GM21529 (cell line): Measurements from ENCODE around the gene NGRN.

Experiments
- ATAC-seq: cut with Tn5 transposase; IDR thresholded peaks from one replicate; pipeline ENCODE4 v1.9.1; 2021; ENCODE audit not compliant: unreplicated experiment

Gene NGRN, protein sequence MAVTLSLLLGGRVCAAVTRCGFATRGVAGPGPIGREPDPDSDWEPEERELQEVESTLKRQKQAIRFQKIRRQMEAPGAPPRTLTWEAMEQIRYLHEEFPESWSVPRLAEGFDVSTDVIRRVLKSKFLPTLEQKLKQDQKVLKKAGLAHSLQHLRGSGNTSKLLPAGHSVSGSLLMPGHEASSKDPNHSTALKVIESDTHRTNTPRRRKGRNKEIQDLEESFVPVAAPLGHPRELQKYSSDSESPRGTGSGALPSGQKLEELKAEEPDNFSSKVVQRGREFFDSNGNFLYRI

DNA sequence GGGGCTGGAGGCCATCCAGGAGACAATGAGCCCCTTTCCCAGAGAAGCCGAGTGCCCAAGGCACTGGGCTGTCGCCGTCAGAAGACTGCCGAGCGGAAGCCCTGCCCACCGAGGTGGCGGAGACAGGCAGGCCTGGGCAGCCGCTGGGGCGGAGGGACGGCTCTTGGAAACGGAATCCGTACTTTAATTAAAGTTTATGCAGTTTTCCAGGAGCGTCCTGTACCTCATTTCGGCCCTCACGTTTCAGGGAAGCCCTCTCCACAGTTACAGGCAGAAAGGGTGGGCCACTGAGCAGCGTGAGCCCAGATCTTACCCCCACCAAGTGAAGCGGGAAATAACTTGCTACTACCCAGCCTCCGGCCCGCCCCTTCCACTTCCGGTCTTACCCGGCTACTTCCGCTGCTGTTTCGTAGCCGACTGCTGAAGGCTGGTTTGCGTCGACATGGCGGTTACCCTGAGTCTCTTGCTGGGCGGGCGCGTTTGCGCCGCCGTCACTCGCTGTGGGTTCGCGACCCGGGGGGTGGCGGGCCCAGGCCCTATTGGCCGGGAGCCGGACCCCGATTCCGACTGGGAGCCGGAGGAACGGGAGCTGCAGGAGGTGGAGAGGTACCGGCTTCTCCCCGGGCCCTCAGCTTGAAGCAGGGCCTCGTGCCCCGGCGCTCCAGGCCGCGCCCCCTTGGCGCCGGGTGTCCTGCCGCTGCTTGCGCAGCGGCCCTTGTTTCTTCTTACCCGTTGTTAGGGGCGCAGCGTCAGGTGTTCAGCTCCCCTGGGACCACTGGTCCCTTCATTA is at the start of gene NGRN:
TSS of gene NGRN (plus strand) at position 402 of the 790 bp plus-strand sequence. CDS start at position 443, 41 bp downstream.
- ATAC-seq, result peak; percentile 91

- no peak for ATAC-seq
These were observed 47.6 kb upstream of the NGRN start for GRCh38 chr15:90217671-90218394.

DNA sequence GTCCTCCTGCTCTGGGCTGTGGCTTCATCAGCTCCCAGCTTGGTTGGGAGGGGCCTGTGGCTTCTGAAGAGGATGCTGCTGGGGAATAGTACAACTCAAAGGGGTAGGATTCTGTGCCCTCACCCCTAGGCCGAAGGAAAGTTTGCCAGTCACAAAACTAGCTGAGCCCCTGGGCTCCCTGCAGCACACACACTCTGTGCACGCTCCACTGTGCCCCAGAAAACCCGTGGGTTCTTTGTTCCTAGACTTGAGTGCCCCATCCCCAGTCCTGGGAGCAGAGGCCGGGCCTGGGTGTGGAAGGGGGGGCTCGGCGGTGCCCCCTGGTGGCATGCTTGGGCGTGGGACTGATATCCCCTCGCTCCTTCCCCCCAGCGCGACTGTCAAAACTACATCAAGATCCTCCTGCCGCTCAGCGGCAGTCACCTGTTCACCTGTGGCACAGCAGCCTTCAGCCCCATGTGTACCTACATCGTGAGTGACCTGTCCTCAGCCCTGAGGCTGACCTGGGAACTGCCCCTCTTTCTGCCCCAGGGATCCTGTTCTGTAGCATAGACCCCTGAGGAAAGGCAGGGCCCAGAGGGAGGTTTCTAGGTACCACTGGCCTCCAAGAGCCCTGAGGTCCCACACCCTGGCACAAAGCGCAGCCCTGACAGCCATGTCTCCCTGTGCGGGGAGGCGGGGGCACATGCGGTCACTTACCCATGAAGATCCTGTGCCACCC is 45.9 kb upstream of the NGRN start:
- peak; percentile 48 for ATAC-seq

DNA sequence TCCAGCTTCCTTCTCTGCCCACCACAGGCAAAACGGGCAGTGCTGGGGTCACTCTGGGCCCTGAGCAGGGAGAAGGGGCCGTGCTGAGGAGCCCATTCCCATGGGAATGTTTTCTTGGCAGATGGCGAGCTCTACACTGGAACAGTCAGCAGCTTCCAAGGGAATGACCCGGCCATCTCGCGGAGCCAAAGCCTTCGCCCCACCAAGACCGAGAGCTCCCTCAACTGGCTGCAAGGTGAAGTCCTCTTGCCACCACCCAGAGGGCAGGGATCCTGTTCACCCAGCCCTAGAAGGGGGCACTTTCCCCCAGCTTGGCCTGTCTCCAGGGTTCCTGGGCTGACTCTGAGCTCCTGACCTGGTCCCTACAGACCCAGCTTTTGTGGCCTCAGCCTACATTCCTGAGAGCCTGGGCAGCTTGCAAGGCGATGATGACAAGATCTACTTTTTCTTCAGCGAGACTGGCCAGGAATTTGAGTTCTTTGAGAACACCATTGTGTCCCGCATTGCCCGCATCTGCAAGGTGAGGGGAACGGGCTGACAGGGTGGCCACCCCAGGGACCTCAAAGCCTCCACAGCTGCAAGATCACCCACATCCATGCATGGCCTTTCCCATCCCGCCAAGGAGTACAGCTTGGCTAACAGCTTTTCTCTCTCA is 44.1 kb upstream of the NGRN start:
- ATAC-seq, result no peak

GRCh38 chr15:90222547-90222946 is 42.9 kb upstream of the NGRN start:
- ATAC-seq, result no peak

DNA sequence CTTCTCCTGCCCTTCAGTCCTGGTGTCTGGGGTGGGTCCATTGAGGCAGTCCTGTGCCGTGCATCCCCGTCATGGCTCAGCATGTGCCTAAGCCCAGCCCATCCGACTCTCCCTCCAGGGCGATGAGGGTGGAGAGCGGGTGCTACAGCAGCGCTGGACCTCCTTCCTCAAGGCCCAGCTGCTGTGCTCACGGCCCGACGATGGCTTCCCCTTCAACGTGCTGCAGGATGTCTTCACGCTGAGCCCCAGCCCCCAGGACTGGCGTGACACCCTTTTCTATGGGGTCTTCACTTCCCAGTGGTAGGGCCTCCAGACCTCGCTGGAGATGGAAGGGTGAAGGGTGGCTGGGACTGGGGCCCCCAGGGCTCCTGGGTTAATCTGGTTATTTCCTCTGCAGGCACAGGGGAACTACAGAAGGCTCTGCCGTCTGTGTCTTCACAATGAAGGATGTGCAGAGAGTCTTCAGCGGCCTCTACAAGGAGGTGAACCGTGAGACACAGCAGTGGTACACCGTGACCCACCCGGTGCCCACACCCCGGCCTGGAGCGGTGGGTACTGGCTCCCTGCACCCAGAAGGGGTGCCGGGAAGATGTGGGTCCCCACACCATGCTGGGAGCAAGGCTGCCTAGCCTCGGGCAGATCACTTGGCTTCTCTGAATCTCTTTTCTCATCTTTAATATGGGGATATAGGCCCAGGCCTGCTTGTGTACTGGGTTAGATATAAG is 41.9 kb upstream of the NGRN start:
- no peak for ATAC-seq

DNA sequence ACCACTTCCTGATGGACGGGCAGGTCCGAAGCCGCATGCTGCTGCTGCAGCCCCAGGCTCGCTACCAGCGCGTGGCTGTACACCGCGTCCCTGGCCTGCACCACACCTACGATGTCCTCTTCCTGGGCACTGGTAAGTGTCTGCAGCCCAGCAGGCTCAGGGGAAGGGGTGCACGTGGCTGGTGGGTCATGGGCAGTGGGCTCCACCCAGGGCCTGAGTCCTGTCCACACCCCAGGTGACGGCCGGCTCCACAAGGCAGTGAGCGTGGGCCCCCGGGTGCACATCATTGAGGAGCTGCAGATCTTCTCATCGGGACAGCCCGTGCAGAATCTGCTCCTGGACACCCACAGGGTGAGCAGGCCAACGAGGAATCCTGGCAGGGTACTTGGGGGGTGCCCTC is 40.4 kb upstream of the NGRN start:
- ATAC-seq, result no peak

GRCh38 chr15:90225504-90226234 is 39.8 kb upstream of the NGRN start:
- ATAC-seq, result no peak

- no peak for ATAC-seq
These were observed 38.1 kb upstream of the NGRN start for GRCh38 chr15:90227336-90227735.

DNA sequence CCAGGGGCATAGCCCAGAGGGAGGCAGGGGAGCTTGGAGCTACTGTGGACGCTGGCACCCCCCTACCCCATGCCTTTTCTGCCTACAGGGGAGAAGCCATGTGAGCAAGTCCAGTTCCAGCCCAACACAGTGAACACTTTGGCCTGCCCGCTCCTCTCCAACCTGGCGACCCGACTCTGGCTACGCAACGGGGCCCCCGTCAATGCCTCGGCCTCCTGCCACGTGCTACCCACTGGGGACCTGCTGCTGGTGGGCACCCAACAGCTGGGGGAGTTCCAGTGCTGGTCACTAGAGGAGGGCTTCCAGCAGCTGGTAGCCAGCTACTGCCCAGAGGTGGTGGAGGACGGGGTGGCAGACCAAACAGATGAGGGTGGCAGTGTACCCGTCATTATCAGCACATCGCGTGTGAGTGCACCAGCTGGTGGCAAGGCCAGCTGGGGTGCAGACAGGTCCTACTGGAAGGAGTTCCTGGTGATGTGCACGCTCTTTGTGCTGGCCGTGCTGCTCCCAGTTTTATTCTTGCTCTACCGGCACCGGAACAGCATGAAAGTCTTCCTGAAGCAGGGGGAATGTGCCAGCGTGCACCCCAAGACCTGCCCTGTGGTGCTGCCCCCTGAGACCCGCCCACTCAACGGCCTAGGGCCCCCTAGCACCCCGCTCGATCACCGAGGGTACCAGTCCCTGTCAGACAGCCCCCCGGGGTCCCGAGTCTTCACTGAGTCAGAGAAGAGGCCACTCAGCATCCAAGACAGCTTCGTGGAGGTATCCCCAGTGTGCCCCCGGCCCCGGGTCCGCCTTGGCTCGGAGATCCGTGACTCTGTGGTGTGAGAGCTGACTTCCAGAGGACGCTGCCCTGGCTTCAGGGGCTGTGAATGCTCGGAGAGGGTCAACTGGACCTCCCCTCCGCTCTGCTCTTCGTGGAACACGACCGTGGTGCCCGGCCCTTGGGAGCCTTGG is 37.4 kb upstream of the NGRN start:
- ATAC-seq, result no peak

DNA sequence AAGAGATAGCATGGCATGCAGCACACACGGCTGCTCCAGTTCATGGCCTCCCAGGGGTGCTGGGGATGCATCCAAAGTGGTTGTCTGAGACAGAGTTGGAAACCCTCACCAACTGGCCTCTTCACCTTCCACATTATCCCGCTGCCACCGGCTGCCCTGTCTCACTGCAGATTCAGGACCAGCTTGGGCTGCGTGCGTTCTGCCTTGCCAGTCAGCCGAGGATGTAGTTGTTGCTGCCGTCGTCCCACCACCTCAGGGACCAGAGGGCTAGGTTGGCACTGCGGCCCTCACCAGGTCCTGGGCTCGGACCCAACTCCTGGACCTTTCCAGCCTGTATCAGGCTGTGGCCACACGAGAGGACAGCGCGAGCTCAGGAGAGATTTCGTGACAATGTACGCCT is 36.5 kb upstream of the NGRN start:
- ATAC-seq, result no peak

GRCh38 chr15:90230071-90230494 is 35.4 kb upstream of the NGRN start:
- ATAC-seq, result no peak

GRCh38 chr15:90230610-90231009 is 34.9 kb upstream of the NGRN start:
- no peak for ATAC-seq

DNA sequence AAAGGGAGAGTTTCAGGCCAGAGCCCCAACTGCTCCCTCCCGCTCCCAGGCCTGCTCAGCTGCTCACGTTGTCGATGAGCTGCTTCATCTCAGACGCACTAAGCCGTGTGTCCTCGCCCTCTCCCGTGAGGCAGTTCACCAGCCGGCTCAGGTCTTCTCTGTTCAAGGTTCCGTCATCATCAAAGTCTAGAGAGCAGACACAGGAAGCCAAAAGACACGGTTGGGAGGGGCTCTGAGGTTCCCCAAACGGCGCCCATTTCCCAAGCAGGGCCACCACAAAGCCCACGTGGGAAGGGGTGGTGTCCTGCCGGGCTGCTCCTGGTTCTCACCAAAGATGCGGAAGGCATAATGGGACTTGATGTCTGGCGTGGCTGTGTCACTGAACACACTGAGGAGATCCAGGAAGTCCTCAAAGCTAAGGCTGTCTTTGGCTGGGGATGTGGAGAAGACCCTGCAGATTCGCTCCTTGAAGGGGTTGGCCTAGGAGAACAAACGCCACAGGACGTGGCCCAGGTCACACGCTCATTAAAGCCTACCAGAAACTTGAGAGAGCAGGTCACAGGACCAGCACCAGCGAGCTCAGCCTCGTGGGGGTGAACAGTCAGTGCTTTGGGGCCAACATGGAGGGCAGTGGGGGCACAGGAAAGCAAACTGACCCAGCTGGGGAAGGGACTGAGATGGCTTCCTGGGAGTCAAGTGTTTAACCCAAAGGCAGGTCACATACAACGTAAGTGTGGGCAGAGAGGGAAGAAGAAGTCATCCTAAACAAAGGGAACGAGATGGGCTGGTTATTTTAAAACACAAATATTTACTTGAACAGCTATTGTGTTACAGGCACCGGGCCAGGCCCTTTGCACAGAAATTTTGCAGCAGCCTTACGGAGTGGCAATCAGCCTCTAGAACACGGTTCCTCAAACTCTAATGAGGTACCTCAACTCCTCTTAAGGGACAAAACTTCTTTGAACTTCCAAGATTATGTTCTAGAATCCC is 34.1 kb upstream of the NGRN start:
- ATAC-seq, result peak; percentile 20

GRCh38 chr15:90232196-90232595 is 33.3 kb upstream of the NGRN start:
- ATAC-seq, result no peak

DNA sequence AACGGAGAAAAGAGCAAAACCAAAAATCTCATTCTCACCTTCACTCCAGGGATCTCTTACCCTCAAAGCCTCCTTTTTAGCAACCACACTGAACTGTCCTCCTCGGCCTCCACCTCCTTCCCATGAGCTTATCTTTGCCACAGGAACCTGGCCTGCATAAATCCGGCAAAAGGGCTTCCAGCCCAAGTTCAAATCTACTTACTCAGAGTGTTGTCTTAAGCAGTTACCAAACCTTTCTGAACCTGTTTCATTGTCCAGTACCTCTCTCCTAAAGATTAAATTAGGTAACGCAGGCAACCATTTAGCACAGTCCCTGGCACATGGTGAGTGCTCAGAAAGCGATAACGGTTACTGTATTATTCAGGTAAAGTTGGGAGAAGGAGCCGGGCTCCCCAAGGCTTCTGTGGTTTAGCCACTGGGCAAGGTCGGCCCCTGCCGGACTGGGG is 32.5 kb upstream of the NGRN start:
- no peak for ATAC-seq
